Measurements from ENCODE around the gene ACVRL1. TPM values are rescaled to one million over a fixed set of nuclear protein-coding genes. Genes with fewer than 3 reads are reported as not detected.

ACVRL1 gene
- total RNA-seq, 4 donors from 2014 or later: 31.2 to 43.4 (median 39.0) TPM

DNA sequence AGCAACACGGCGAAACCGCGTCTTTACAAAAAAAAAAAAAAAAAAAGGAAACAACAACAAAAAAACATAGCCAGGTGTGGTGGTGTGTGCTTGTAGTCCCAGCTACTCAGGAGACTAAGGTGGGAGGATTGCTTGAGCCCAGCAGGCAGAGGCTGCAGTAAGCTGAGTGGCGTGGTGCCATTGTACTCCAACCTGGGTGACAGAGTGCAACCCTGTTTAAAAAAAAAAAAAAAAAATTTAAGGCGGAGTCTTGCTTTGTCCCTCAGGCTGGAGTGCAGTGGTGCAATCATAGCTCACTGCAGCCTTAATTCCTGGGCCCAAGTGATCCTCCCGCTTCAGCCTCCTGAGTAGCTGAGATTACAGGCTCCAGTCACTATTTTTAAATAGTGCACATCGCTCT is 40.5 kb upstream of the ACVRL1 start:
- 92% methylated on average over 8 of the region's 8 CpGs for WGBS
- Histone ChIP-seq H3K27me3 (peaks cover 29% of the 10 kb centered on the region), H3K36me3 (no peaks in the 10 kb centered on the region), H3K4me3 (no peak overlapping the region), H3K9me3 (no peaks in the 10 kb centered on the region), H3K27ac (no peak overlapping the region), H3K4me1 (peaks cover 27% of the 10 kb centered on the region)
- no peak for DNase-seq (ENCODE audit: low spot score in 2 of 2)
- TF ChIP-seq POLR2A (IDR thresholded peaks at IDR 0.05) (no peak), POLR2AphosphoS5 (IDR thresholded peaks at IDR 0.05) (no peak), EP300 (IDR thresholded peaks at IDR 0.05) (no peak)
- TF ChIP-seq, protein P1, sequence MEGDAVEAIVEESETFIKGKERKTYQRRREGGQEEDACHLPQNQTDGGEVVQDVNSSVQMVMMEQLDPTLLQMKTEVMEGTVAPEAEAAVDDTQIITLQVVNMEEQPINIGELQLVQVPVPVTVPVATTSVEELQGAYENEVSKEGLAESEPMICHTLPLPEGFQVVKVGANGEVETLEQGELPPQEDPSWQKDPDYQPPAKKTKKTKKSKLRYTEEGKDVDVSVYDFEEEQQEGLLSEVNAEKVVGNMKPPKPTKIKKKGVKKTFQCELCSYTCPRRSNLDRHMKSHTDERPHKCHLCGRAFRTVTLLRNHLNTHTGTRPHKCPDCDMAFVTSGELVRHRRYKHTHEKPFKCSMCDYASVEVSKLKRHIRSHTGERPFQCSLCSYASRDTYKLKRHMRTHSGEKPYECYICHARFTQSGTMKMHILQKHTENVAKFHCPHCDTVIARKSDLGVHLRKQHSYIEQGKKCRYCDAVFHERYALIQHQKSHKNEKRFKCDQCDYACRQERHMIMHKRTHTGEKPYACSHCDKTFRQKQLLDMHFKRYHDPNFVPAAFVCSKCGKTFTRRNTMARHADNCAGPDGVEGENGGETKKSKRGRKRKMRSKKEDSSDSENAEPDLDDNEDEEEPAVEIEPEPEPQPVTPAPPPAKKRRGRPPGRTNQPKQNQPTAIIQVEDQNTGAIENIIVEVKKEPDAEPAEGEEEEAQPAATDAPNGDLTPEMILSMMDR (IDR thresholded peaks at IDR 0.05): no peak

DNA sequence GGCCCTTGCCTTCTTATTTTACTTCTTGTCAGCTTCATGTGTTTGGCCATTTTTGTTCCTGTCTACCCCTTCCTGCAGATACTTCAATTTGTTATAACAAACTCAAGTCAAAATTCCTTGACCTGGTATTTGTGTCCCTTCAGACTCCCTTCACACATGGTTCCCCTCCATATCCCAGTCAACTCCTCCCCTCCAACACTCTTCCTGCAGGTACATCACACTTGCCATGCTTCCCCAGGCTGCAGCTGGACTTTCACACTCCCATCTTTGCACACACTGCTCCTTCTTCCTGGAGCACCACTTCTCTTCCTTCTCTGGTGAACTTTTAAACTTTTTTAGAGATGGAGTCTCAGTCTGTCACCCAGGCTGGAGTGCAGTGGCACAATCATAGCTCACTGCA is 39.9 kb upstream of the ACVRL1 start:
- Histone ChIP-seq H3K36me3 (no peaks in the 10 kb centered on the region), H3K4me1 (peaks cover 27% of the 10 kb centered on the region), H3K27ac (no peak overlapping the region), H3K4me3 (no peak overlapping the region), H3K27me3 (peaks cover 29% of the 10 kb centered on the region), H3K9me3 (no peaks in the 10 kb centered on the region)
- peak in 1 of 2 donors; percentile 20 for DNase-seq (ENCODE audit: low spot score in 2 of 2)
- TF ChIP-seq POLR2AphosphoS5 (IDR thresholded peaks at IDR 0.05) (no peak), POLR2A (IDR thresholded peaks at IDR 0.05) (no peak), EP300 (IDR thresholded peaks at IDR 0.05) (no peak)
- TF ChIP-seq, protein P1 (IDR thresholded peaks at IDR 0.05): no peak

DNA sequence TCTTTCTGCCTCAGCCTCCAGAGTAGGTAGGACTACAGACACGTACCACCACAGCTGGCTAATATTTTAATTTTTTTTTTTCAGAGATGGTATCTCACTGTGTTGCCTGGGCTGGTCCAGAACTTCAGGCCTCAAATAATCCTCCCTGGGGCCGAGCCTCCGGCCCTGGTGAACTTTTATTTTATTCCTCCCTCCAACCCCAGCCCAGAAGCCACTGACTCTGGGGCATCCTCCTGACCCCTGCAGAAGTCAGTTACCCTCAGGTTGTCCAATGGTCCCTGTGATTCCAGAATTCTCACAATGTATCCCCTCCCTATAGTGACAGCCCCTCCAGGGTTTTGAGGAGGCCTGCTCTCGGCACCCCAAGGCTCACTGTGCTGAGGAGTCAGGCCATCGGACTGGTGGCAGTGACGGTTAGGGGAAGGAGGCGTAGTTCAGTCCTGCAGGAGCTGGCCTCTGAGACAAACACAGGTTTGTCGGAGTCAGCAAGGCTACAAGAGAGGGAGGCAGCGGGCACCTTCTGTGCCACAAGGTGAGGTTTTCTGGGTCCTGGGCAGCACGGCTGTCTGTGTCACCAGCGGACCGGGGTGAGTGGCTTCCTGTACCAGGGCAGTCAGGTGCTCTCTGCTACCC is 39.4 kb upstream of the ACVRL1 start:
- H3K4me1 ChIP-seq: peaks cover 27% of the 10 kb centered on the region
- 94% methylated on average over 10 of the region's 12 CpGs for WGBS
- DNase-seq (ENCODE audit: low spot score in 2 of 2): peak in 1 of 2 donors; percentile 10
- no peak overlapping the region for H3K4me3 ChIP-seq
- peaks cover 29% of the 10 kb centered on the region for H3K27me3 ChIP-seq
- no peaks in the 10 kb centered on the region for H3K9me3 ChIP-seq
- no peaks in the 10 kb centered on the region for H3K36me3 ChIP-seq
- TF ChIP-seq EP300 (IDR thresholded peaks at IDR 0.05): no peak
- no peak for TF ChIP-seq POLR2A (IDR thresholded peaks at IDR 0.05)
- TF ChIP-seq POLR2AphosphoS5 (IDR thresholded peaks at IDR 0.05): no peak
- TF ChIP-seq, protein P1 (IDR thresholded peaks at IDR 0.05): no peak
- no peak overlapping the region for H3K27ac ChIP-seq

DNA sequence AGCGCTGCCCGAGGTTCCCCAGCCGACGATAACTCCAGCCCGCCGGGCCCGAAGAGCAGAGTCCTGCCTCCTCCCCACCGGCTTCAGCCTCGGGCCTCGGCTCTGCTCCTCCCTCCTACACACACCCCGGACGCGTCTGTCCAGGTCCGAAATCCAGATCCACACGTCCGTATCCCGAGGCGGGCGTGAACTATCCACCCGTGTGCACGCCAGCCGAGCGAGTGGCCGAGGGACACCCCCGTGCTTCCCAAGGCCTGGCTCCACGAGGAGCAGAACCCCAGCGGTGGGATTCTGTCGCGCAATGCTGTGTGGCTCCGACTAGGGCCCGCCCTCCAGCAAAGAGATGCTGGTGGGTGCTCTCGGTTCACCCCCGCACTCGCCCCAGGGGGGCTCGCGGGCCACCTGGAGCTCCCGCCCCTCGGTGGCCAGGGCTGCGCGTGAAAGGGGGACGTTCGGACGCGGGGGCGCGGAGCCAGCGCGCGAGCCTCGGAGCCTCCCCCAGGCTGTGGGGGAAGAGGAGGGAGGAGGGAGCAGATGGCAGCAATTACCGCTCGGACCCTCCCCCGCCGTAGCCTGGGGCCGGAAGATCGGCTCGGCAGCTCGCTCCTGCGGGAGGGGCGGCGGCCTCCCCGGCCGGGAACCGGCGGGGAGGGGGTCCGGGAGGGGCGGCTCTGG is 38.3 kb upstream of the ACVRL1 start:
- 1% methylated on average over 14 of the region's 67 CpGs for WGBS

DNA sequence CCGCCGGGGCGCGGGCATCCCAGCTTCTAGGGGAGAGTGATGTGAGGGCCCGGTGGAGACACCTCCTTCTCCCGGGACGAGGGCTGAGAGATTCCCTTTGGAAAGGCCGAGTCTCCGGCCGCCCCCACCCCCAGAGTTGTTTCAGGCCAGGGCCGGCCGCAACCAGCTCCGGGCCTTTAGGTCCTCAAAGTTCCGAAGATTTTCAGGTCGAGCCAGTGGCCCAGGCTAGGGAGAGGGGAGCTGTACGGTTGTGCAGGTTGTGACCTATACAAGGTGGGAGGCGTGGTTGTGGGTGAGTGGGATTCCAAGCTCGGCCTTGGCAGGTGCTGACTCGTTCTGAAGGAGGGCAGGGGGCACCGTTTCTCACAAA is 37.8 kb upstream of the ACVRL1 start:
- Histone ChIP-seq H3K9me3 (no peaks in the 10 kb centered on the region), H3K27me3 (peaks cover 22% of the 10 kb centered on the region), H3K36me3 (no peaks in the 10 kb centered on the region), H3K4me3 (peak overlapping the region; percentile 49), H3K4me1 (peaks cover 16% of the 10 kb centered on the region), H3K27ac (no peak overlapping the region)
- no peak for TF ChIP-seq POLR2AphosphoS5 (IDR thresholded peaks at IDR 0.05)
- no peak for TF ChIP-seq POLR2A (IDR thresholded peaks at IDR 0.05)
- TF ChIP-seq EP300 (IDR thresholded peaks at IDR 0.05): no peak
- TF ChIP-seq, protein P1 (IDR thresholded peaks at IDR 0.05): no peak
- 43% methylated on average over 7 of the region's 20 CpGs for WGBS
- DNase-seq (ENCODE audit: low spot score in 2 of 2): peak in 1 of 2 donors; percentile 55

More for the DNA sequence above, 38.3 kb upstream of the ACVRL1 start:
- H3K36me3 ChIP-seq: no peaks in the 10 kb centered on the region
- H3K4me3 ChIP-seq: peak overlapping the region; percentile 49
- H3K27me3 ChIP-seq: peaks cover 27% of the 10 kb centered on the region
- H3K27ac ChIP-seq: no peak overlapping the region
- TF ChIP-seq, protein P1 (IDR thresholded peaks at IDR 0.05): no peak
- TF ChIP-seq POLR2A (IDR thresholded peaks at IDR 0.05) (no peak), POLR2AphosphoS5 (IDR thresholded peaks at IDR 0.05) (no peak), EP300 (IDR thresholded peaks at IDR 0.05) (no peak)
- DNase-seq (ENCODE audit: low spot score in 2 of 2): peak in 1 of 2 donors; percentile 65
- H3K4me1 ChIP-seq: peaks cover 22% of the 10 kb centered on the region
- H3K9me3 ChIP-seq: no peaks in the 10 kb centered on the region

Data from suprapubic skin (tissue), 4 donors.